Measurements from ENCODE around the gene ZSWIM6.

The ZSWIM6 gene

DNA sequence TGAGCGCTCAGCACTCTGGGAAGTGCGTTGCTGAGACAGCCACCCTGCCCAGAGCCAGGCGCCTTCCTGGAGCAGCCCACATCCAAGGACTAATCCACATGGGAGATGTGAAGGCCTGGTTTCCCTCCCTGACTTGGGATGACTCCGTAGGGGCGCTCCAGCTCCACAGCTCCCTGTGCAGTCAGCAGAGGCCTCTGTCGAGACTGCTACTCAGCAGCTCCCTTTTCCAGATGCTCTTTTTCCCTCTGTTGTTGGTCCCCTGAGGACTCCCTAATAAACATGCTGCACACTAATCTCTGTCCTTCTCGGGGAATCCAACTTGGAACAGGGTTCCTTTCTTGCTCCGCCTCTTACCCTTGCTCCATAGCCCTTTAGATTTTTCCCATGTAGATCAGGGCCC is 237.3 kb downstream of the ZSWIM6 start:
- no peak overlapping the region for H3K4me3 ChIP-seq

DNA sequence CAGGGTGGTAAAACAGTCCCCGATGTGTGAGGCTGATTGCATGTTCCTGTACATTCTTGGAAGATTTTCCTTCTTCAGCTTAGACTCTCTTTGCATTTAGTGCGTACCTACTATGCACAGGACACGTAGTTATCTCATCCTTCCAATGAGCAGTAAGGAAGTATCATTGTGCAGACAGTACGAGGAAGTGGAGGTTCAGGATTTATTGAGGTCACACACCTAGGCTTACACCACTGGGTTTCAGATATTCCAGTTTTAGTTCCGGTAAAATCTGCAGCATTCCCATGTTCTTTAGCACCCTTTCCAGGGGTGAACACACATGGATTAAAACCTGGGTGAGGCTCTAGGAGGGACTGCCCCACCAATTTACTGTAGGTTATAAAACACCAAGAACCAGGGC is 238.7 kb downstream of the ZSWIM6 start:
- Histone ChIP-seq H3K27ac (no peak overlapping the region), H3K4me3 (no peak overlapping the region)

More for the DNA sequence above, 237.3 kb downstream of the ZSWIM6 start:
- H3K27ac ChIP-seq: no peak overlapping the region

- Histone ChIP-seq H3K4me3 (no peak overlapping the region), H3K27ac (no peak overlapping the region)
Observed at GRCh38 chr5:61572959-61573358, 240.9 kb downstream of the ZSWIM6 start.

- Histone ChIP-seq H3K27ac (peak overlapping the region in 1 of 21 experiments; percentile 14), H3K4me3 (no peak overlapping the region)
Observed at GRCh38 chr5:61575103-61575502, 243.0 kb downstream of the ZSWIM6 start.

- Histone ChIP-seq H3K27ac (no peak overlapping the region), H3K4me3 (no peak overlapping the region)
Observed at GRCh38 chr5:61575581-61575980, 243.5 kb downstream of the ZSWIM6 start.

- no peak overlapping the region for H3K27ac ChIP-seq
- no peak overlapping the region for H3K4me3 ChIP-seq
Observed at GRCh38 chr5:61576556-61576955, 244.5 kb downstream of the ZSWIM6 start.

- H3K27ac ChIP-seq: no peak overlapping the region
- H3K4me3 ChIP-seq: no peak overlapping the region
Observed at GRCh38 chr5:61578858-61579503, 246.9 kb downstream of the ZSWIM6 start.

DNA sequence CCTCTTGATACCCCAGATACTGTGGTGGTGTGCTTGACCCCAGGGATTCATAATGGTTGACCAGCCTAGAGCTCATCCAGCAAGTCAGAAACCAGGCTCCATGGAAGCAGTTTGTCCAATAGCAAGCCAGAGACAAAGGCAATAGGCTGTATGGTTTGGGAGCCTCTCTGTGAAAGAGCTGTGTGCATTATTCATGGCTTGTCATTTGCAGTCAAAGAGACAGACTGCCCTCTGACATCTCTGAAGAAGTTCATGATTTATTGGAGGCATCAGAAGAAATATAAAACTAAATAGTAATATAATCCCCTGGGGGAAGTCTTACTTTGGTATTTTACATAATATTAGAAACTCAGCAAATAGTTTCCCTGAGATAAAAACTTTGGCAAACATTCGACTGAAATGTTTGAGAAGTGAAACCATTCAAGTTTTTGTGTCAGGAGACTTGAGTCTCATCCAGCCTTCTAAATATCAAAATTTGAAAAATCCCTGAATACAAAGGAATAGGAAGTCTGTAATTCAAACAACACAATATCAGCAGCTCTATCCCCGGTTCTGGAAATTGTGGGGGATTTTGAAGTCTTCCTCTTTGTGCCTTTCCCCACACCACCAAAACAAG is 250.3 kb downstream of the ZSWIM6 start:
- no peak overlapping the region for H3K4me3 ChIP-seq
- H3K27ac ChIP-seq: no peak overlapping the region

- Histone ChIP-seq H3K27ac (no peak overlapping the region), H3K4me3 (no peak overlapping the region)
Observed at GRCh38 chr5:61582887-61583286, 250.8 kb downstream of the ZSWIM6 start.

- Histone ChIP-seq H3K4me3 (no peak overlapping the region), H3K27ac (no peak overlapping the region)
Observed at GRCh38 chr5:61586096-61587084, 254.3 kb downstream of the ZSWIM6 start.

DNA sequence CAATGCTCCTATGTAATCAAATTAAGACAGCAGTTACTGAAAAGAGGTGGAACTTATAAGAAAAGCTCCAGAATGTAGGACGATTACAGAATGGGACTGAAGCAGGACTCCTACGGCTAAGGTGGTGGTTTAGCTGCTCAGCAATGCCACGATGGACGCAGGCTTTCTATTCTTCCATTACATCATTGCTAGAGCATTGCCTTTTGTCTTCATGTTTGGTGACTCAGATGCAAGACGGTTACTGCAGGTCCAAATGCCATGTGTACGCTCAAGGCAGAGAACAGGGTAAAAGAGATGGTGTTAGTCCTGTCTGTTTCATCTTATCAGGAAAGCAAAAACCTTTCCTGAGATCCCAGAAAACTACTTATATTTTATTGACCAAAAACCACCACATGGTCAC is 255.1 kb downstream of the ZSWIM6 start:
- no peak overlapping the region for H3K27ac ChIP-seq

DNA sequence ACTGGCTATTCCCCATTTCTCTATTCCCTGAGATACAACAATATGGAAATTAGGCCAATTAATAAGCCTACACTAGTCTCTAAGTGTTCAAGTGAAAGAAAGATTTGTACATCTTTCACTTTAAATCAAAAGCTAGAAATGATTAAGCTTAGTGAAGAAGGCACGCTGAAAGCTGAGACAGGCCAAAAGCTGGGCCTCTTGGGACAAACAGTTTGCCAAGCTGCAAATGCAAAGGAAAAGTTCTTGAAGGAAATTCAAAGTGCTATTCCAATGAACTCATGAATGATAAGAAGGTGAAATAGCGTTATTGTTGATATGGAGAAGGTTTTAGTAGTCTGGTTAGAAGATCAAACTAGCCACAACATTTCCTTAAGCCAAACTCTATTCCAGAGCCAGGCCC is 256.2 kb downstream of the ZSWIM6 start:
- Histone ChIP-seq H3K4me3 (no peak overlapping the region), H3K27ac (no peak overlapping the region)

More for the DNA sequence above, 255.1 kb downstream of the ZSWIM6 start:
- H3K4me3 ChIP-seq: no peak overlapping the region

- no peak overlapping the region for H3K4me3 ChIP-seq
- H3K27ac ChIP-seq: no peak overlapping the region
Observed at GRCh38 chr5:61589946-61590345, 257.9 kb downstream of the ZSWIM6 start.

- H3K4me3 ChIP-seq: no peak overlapping the region
Observed at GRCh38 chr5:61590473-61590872, 258.4 kb downstream of the ZSWIM6 start.

GRCh38 chr5:61591859-61592258 is 259.8 kb downstream of the ZSWIM6 start:
- H3K27ac ChIP-seq: no peak overlapping the region

More at GRCh38 chr5:61590473-61590872, 258.4 kb downstream of the ZSWIM6 start:
- H3K27ac ChIP-seq: no peak overlapping the region

DNA sequence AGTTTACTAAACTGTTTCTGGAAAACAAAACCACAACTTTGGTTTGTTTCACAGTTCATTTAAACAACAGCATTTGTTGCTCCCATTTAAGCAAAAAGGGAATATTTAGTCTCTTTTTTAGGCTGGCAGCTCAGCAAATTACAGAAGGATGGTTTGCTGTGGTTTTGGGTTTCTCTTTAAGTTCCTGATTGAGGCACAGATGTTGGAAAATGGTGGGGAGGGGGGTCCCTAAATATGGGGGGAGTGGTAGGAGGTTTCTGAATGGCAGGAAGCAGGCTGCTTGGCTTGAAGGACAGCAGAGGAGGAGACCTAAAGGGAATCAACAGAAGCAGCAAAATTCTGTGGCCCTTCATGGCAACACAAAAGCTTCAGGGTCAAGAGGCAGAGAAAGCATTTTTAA is 263.4 kb downstream of the ZSWIM6 start:
- no peak overlapping the region for H3K27ac ChIP-seq
- H3K4me3 ChIP-seq: no peak overlapping the region

More at GRCh38 chr5:61591859-61592258, 259.8 kb downstream of the ZSWIM6 start:
- no peak overlapping the region for H3K4me3 ChIP-seq
